ENCODE data around the gene ACTR5. TPM values are rescaled to one million over a fixed set of nuclear protein-coding genes. Genes with fewer than 3 reads are reported as not detected.

Gene ACTR5
- total and polyA plus RNA-seq, 2 donors (not counting 3 experiments of a cell fraction or from before 2014, with no cell fraction given), result 8.8 to 11.3 TPM

GRCh38 chr20:38798266-38798665 lies 50.0 kb downstream of the ACTR5 start:
- TF ChIP-seq GATA2 (IDR thresholded peaks at IDR 0.05; ENCODE audit: insufficient read depth, insufficient read length, low read depth, low read length), result no peak
- no peak for TF ChIP-seq EZH2 (IDR thresholded peaks at IDR 0.05; ENCODE audit: borderline replicate concordance, low read depth, low read length, severe bottlenecking)
- TF ChIP-seq POLR2A (IDR thresholded peaks at IDR 0.05; ENCODE audit: low read depth, low read length), result no peak
- no peak for TF ChIP-seq JUN (IDR thresholded peaks at IDR 0.05; ENCODE audit: borderline replicate concordance, insufficient read depth, insufficient read length, low read depth)
- TF ChIP-seq POLR2AphosphoS5 (IDR thresholded peaks at IDR 0.05; ENCODE audit: insufficient read depth, low read depth, low read length), result no peak
- no peak for TF ChIP-seq MYC (IDR thresholded peaks at IDR 0.05; ENCODE audit: low read depth, low read length)
- no peak for TF ChIP-seq CTCF (IDR thresholded peaks at IDR 0.05; ENCODE audit: extremely low read depth in 1 of 2, insufficient read depth in 1 of 2, low read depth in 1 of 2, low read length in 2 of 2)
- TF ChIP-seq, protein P1, sequence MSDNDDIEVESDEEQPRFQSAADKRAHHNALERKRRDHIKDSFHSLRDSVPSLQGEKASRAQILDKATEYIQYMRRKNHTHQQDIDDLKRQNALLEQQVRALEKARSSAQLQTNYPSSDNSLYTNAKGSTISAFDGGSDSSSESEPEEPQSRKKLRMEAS (IDR thresholded peaks at IDR 0.05; ENCODE audit: insufficient read depth, insufficient read length), result no peak
- no peak for TF ChIP-seq FOS (IDR thresholded peaks at IDR 0.05; ENCODE audit: borderline replicate concordance, insufficient read depth, low read length)
- Histone ChIP-seq H3K27me3 (ENCODE audit: control insufficient read depth in 2 of 2, insufficient read depth in 2 of 2, low read length in 2 of 2) (peaks cover 0 to 9% of the 10 kb centered on the region in 2 experiments), H2AFZ (ENCODE audit: low read depth, low read length) (no peak overlapping the region), H4K20me1 (replicated peaks; ENCODE audit: control insufficient read depth, extremely low read depth, insufficient read depth, low read length) (no peaks in the 10 kb centered on the region), H3K9me1 (replicated peaks; ENCODE audit: control insufficient read depth, extremely low read depth, insufficient read depth, low read length) (no peaks in the 10 kb centered on the region), H3K4me3 (replicated peaks in 1 of 3; ENCODE audit: insufficient read depth in 1 of 3, low read depth in 1 of 3, low read length in 3 of 3) (no peak overlapping the region), H3K9ac (replicated peaks; ENCODE audit: extremely low read depth, insufficient read depth, low read length) (no peak overlapping the region), H3K4me2 (ENCODE audit: insufficient read depth, low read length) (no peak overlapping the region), H3K27ac (ENCODE audit: insufficient read depth, low read depth, low read length) (no peak overlapping the region), H3K9me3 (replicated peaks; ENCODE audit: control insufficient read depth, insufficient read depth, low read length) (no peaks in the 10 kb centered on the region), H3K79me2 (ENCODE audit: control insufficient read depth, insufficient read depth, low read length) (no peaks in the 10 kb centered on the region), H3K4me1 (ENCODE audit: control insufficient read depth, extremely low read depth, insufficient read depth, low read length) (peaks cover 8% of the 10 kb centered on the region), H3K36me3 (ENCODE audit: control insufficient read depth in 2 of 2, extremely low read depth in 1 of 2, insufficient read depth in 2 of 2, low read length in 2 of 2) (no peaks in the 10 kb centered on the region)
- FAIRE-seq (no peak), DNase-seq (ENCODE audit: low read depth, low spot score) (no peak)
- ChIA-PET CTCF (interaction anchor here (0.8 to 1.5 kb wide), 3 partner anchors 38 to 140 kb away, joined by 3 read pairs; no protein-coding TSS in a partner anchor), POLR2A (no interaction called here)
- no TSS peak for BruUV-seq (replicated peaks)
- intact Hi-C loops (cut with micrococcal nuclease) (no loop called here), dilution Hi-C loops (cut with MboI; ENCODE audit: extremely low pct_ligation_motif_present, low sequenced_read_pairs) (no loop called here)
